Medulla oblongata (tissue), 1 donor: Measurements from ENCODE around the gene DPP10.

Experiments
- DNase-seq: peaks from one replicate; pipeline ENCODE4 v3.0.0-alpha.2; 2015; ENCODE audit errors: extremely low spot score

Gene DPP10

DNA sequence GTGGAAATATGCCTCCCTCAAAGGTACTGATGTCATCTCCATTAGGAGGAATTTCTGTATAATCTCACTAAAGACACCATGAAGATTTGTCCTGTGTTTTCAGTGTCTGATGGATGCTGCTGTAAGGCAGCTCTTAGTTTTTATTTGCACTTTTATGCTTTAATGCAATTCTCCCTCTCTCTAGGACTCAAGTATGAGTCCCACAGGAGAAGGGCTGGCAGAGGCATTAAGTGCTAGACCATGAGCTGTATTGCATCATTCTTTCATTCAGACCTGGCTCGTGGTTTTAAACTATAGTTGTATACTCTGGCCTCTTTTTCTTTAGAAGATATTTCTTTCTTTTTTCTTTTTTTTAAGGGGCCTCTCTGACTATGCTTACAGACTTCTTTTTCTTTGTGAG, 805.6 kb downstream of the DPP10 start:
- DNase-seq, result no peak

DNA sequence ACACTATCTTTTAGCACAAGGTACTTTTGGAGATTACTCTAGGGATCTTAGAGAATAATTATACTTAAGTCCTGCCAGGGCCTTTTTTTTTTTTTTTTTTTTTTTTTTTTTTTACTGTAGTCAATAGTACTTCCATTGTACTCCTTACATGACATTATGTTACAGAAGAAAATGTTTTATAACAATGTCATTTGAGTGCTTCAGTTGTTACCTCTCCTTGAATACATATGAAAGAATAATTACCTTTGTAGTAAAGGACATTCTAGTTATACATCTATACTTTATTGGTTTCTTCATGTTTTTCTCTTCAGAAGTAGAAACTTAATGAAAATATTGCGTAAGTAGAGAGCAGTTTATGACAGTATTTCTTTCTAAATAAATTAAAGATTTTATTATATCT, 834.9 kb downstream of the DPP10 start:
- no peak for DNase-seq

DNA sequence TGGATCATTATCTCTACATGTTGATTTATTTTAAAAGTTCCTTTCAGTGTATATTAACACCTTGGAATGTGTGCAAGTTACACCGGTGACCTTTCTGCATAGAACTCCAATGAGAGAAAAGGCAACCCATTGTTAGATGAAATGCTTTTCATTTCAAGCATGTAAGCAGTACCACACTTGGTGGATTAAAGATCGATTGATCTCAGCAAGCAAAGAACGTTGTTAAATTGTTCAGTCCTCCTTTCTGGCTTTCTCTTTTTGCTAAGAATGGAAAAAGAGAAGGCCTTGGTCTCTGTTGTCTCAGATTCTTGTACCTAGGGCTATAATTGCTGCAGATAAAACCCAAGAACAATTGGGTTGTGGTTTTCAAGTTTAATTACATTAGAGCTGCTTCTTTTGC, 843.0 kb downstream of the DPP10 start:
- no peak for DNase-seq

DNA sequence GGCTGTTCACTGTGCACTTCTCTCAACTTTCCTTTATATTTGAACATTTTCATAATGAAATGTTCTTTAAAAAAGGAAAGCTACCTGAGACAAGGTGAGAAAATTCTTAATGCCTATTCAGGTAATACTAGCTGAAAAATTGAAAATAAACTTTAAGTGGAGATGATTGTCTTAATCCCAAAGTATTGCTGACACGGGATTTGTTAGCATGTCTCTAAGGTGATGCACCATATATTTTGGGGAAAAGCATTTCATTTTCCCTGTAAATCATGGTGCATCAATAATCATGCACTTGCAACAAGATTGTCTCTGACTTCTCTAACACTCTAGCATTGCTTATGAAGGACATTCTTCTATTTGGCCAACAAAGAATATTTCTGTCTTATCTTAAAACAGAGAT, 848.0 kb downstream of the DPP10 start:
- DNase-seq, result no peak

DNA sequence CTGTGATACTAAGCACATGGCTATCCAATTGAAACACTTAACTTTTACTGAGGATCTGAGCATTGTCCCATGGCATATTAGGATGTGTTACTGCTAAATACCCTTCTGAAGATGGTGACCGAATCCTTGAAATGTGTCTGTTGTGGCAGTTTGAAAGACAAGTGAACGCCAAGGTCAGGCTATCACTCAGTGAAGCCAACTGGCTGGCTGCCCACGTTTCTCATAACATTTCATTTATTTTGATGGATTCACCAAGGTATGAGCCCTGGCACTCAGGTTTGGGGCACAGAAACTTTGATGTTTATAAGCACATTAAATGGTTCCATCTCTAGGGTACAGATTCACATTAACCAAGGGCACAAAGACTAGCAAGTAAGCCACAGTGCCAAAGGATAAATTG, 850.3 kb downstream of the DPP10 start:
- no peak for DNase-seq

DNA sequence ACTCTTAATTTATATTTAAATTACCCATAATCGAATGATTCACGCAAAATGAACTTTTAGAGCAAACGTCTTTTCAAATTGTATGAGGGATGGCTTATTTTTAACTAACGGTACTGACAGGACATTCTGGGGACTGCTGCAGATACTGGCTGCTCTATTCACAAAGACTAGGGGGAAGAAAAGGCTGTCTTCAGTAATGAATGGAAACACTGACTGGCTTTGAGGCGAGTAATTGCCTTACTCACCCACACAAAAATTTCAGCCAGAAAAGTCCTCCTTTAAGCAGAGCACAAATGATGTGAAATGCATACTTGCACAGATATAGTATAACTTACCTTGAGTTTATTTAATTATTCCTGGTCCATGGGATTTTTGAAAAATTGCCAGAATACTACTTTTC, 852.6 kb downstream of the DPP10 start:
- DNase-seq, result peak; percentile 59

DNA sequence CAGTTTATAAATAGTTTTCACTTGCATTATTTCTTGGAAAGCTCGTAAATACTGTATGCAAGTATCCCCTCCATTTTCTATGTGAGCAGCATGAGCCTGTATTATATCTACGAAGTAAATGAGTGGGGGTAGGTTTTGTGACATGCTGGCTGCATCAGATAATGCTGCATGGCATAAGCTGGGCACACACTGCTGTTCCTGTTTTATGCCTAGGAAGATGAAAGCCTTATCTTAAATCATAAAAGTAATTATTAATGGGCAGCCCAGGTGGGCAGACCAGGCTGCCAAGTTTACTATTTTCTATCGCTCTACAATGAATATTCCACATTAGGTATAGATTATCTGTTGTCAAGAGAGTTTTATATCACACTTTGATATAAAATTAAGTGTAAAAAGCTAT, 854.6 kb downstream of the DPP10 start:
- DNase-seq, result no peak

DNA sequence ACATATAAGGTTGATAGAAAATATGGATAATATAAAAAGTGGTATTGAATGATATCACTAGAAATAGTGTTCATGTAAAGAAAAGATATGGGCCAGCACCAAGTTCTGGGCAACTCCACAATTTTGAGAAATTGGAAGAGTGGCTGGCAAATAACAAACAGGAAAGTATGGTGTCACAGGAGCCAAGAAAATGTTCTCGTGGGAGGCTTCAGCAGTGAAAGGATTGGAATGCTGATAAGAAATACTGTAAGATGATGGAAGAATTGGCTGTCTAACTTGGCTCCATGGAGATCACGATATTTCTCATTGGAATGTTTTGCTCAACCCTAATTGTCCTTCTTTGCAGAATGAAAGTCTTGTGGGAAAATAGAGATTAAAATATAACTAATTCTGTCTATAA, 856.8 kb downstream of the DPP10 start:
- no peak for DNase-seq

DNA sequence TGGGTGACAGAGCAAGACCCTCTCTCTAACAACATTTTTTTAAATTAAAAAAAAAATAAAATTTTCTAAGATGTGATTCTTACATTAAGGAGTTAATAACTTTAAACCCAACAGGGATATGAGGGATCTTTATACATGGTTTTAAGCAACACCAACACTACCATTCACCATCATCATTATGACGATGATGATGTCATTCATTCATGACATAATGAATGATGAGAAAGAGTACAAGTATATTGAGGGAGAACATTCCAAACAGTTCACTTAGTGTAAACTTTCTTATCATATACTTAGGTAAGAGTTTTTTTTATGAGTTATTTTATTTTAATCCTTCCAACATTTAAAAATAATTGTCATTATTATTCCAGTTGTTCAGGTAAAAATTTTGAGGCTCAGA, 863.3 kb downstream of the DPP10 start:
- DNase-seq, result no peak

DNA sequence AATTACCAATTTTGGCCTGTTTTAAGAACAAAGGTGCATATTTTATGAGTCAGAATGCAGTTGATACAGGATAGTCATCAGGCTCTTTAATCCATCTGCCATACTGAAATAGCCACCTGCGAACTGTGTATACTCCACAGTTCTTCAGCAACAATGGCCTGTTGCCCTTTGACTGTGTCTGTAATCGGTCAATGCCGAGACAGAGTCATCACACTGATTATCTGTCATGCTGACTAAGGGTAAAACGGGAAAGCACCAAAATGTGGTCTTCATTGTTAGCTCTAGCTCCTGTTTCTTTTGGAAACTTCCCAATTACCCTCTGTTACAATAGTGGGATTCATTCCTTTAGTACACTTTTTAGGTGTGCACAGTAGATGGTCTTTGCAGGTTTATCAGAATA, 871.7 kb downstream of the DPP10 start:
- DNase-seq, result no peak

DNA sequence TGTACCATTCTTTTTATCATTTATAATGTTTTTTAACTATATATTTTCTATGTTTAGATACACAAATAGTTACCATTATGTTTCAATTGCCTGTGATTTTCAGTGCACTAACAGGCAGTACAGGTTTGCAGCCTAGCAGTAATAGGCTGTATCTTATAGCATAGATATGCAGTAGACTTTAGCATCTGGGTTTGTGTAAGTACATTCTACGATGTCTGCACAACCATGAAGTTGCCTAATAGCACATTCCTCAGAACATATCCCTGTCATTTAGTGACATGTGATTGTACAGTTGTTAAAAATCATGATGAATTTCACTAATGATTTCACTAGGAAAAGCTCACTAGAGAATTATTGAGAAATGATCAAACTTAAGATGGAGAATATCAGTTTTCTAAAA, 884.6 kb downstream of the DPP10 start:
- DNase-seq, result no peak

DNA sequence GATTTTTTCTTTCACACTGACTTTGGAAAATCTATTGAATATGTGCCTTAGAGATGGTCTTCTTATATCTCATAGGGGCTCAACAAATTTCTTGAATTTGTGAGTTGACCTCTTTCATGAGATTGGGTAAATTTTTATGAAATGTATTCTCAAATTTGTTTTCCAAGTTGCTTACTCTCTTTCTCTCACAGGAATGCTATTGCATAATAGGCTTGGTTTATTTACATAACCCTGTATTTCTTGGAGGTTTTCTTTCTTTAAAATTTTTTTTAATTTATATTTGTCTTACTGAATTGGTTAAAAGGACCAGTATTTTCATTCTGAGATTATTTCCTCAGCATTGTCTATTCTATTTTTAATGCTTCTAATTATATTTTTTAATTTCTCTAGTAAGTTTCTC, 917.1 kb downstream of the DPP10 start:
- no peak for DNase-seq

DNA sequence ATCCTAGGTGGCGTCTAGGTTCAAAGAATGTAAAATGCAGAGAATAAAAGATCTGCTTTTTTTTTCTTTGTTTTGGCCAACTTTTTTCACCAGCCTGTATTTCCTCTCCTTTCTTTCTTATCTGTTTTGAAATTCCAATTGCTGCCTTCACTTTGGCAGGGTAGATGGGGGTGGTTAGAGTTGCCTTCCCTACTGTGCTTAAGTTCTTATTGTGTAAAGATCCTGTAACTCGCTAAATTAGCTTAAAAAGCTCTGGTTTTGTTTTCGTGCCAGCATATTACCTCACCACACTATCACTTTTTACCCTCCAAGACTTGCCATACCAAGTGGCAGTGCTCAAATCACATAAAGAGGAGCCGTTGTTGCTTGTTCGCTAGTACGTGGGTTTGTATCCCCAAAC, 921.7 kb downstream of the DPP10 start:
- DNase-seq, result no peak

DNA sequence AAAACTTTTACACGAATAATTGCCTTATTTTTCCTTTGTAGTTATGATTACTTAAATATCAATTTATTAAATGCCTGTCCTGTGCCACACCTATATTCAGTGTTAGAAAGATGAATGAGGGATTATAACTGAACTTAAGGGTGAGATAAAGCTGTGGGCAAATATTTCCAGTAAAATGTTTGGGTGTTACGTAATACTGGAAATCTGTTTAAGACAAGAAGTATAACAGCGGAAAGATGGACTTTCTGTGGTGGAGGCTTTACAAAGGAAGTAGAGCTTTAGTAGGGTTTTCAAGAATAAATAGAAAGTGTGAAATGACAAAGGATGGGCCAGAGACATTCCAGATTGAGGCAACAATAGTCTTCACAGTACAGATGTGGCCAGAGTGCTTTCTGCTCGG, 927.0 kb downstream of the DPP10 start:
- no peak for DNase-seq

DNA sequence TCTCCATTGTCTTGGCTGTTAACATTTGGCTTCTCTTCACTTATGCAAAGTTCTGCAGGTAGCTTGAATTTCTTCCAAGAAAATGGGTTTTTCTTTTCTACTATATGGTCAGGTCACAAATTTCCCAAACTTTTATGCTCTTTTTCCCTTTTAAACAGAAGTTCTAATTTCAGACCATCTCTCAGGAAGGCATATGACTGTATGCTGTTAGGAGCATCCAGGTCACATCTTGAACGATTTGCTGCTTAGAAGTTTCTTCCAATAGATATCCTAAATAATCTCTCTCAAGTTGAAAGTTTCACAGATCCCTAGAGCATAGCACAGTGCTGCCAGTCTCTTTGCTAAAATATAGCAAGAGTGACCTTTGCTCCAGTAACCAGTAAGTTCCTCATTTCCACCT, 932.5 kb downstream of the DPP10 start:
- DNase-seq, result no peak

DNA sequence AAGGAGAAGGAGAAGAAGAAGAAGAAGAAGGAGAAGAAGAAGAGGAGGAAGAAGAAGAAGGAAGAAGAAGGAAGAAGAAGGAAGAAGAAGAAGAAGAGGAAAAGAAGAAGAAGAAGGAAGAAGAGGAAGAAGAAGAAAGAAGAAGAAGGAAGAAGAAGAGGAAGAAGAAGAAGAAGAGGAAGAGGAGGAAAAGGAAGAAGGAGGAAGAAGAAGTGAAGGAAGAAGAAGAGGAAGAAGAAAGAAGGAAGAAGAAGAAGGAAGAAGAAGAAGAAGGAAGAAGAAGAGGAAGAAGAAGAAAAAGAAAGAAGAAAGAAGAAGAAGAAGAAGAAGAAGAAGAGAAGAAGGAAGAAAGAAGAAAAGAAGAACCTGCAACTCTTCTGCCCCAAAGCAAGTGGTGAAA, 942.0 kb downstream of the DPP10 start:
- DNase-seq, result no peak

DNA sequence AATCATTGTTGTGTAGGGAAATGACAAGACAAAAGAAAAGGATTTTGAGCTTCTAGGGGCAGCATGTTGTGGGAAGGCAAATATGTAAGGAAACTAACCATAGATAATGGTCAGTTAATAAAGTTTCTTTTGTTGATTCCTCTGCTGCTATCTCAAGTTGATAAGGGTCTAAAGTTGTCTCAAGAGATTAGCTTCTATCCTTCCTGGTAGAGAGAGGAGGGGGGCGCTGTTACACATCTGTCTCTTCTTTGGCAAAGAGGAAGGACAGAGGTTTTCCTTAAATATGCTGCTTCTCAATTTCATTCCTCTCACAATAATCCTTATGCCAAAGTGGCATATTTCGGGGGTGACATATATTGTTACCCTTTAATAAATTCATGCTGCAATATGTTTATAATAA, 944.0 kb downstream of the DPP10 start:
- DNase-seq, result no peak

DNA sequence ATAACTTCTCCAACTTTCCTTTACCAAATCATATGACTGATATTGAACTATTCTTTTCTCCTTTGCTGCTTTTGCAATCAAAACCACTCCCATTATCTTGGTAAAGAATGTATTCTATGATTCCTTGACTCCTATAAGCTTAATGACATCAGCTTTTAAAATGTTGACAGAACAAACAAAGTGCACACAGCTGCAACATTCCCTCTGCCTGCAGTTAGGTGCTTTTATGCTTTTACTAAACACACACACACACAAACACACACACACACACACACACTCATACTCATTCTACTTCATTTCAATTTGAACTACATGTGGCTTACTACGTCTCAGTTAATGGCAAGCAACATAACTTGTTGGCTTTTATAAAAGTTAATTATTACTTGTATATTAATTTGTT, 946.6 kb downstream of the DPP10 start:
- no peak for DNase-seq

DNA sequence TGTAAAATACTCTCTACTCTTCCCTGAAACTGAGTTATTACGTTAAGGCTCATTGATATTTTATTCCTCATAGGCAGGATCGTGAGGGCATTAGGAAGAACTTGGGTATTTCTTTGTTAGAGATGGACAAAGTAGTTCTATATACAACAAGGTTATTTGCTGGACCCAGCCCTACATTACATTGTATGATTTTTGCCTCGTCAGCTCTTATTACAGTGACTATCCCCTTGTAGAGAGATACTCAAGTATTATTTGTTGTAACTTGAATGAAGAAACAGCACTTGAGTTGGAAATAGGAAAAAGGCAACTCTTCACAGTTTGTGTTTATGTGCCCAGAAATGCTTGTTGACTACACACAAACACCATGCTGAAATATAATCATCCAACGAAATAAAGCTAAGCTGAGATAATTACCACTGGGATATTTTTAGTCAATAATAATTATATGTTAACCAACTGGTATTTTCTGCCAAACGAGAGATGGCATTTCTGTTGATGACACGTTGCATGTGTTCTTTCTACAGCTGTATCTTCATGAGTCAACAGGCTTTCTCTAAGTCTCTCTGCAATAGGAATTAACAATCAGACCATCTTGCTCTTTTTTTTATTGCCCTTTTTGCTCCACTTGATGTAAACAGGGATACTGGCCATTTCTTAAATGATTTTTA, 947.6 kb downstream of the DPP10 start:
- DNase-seq, result no peak

DNA sequence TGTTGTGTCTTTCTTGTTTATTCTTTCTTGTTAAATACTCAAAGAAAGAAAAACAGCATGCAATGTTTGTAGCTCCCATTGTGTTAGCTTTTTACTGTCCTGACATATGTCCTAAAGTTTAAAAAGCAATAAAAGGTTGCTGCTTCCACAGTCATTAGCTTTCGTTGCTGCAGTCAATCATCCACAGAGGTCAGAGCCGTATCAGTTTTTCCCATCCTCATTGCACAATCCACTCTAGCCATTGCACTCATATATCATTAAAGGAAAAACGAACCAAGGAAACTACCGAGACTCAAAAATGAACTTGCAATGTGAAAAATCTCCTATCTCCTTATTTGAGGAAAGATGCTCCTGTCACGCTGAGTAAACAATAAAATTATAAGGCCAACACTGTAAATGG, 954.1 kb downstream of the DPP10 start:
- DNase-seq, result no peak

DNA sequence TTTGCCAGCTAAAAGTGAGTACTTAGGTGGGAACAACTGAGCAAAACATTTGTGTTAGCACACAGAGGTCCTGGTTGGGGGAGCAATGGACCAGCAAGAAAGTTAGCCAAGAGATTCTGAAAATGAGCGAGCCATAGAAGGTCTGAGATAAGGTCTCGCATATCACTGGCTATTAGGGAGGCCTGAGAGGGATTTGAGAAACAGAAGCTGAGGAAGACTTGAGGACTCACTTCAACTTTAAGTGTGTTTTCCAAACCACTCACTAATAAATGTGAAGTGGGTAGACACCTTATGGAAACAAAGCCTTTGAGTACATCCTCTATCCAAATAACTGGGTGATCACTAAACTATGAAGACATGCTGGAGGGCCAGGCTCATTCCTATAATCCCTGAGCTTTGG, 958.5 kb downstream of the DPP10 start:
- no peak for DNase-seq

DNA sequence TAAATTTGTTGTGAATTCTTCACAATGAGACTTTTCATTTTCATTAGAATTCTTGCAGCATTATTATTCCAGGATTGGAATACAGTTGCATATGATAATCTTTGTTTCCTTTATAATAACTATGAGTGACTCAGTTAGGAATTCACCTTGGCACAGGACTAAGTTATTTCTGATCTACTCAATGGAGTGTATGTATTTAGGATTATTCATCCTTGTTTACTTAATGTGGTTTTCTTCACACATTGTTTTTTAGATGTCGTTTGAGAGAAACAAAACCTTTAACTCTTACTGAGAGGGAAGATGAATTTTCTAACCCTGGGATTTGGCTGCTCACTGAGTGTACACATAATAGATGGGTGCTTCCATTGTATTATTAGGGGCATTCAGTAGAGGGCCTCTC, 970.1 kb downstream of the DPP10 start:
- no peak for DNase-seq

DNA sequence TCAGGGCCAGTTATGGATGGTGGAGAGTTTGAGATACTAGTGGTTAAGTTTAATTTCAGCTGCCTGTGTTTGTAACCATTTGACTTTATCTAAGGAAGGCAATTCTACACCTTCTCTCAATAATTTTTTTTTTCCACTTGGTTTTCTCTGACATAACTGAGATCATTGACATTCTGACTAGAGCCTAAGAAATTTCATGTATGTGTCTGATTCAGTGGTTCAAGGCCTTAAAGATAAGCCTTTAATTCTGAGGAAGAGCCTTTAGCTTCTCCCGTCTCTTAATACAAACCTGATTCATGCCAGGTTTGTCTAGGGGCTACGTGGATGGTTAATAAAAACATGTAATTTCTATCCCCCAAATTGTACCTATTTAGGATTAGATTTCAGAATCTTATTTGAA, 971.4 kb downstream of the DPP10 start:
- no peak for DNase-seq

DNA sequence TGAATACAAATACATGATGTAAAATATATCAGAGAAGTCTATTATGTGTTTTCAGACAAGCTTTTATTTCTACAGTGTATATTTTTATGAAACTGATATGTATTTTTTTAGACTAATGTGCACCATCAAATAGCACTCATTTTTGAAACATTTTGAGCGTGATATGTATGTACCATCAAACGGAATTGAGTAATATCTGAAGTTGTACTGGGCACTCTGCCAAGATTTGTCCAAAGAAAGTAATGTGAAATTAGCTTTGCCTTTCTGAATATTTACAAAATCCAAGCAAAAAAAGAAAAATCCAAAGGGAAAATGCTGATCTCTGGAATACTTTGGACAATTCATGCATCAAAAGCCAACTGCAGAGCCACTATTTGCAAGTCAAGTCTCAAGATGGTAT, 972.0 kb downstream of the DPP10 start:
- no peak for DNase-seq
